ENCODE results near the gene TRPM4.

DNA sequence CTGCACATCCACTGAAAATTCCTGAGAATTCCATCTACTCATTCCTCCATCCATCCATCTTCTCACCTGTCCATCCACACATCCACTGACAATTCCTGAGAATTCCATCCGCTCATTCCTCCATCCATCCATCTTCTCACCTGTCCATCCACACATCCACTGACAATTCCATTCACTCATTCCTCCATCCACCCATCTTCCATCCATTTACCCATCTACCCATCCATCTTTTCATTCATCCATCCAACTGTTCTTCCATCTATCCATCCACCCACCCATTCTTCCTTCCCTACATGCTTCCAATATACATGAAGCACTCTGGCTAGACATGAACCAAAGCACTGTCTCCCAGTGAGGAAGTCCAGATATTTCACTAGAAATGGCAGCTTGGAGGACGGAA is 15.6 kb downstream of the TRPM4 start:
- TF ChIP-seq, protein P1, sequence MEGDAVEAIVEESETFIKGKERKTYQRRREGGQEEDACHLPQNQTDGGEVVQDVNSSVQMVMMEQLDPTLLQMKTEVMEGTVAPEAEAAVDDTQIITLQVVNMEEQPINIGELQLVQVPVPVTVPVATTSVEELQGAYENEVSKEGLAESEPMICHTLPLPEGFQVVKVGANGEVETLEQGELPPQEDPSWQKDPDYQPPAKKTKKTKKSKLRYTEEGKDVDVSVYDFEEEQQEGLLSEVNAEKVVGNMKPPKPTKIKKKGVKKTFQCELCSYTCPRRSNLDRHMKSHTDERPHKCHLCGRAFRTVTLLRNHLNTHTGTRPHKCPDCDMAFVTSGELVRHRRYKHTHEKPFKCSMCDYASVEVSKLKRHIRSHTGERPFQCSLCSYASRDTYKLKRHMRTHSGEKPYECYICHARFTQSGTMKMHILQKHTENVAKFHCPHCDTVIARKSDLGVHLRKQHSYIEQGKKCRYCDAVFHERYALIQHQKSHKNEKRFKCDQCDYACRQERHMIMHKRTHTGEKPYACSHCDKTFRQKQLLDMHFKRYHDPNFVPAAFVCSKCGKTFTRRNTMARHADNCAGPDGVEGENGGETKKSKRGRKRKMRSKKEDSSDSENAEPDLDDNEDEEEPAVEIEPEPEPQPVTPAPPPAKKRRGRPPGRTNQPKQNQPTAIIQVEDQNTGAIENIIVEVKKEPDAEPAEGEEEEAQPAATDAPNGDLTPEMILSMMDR (IDR thresholded peaks at IDR 0.05; ENCODE audit: low read length): no peak
- TF ChIP-seq EZH2 (optimal IDR thresholded peaks at IDR 0.05; ENCODE audit: low read depth, low read length): no peak

All from MM.1S (cell line).